Midbrain (tissue), 1 donor: ENCODE results near the gene FADS3.
A peak's percentile ranks its signal among the peaks of the same experiment; 100 is the strongest.

Source experiments
- DNase-seq: peaks from one replicate; lab custom pipeline; 2025; lab: John Stamatoyannopoulos, UW

The FADS3 gene

DNA sequence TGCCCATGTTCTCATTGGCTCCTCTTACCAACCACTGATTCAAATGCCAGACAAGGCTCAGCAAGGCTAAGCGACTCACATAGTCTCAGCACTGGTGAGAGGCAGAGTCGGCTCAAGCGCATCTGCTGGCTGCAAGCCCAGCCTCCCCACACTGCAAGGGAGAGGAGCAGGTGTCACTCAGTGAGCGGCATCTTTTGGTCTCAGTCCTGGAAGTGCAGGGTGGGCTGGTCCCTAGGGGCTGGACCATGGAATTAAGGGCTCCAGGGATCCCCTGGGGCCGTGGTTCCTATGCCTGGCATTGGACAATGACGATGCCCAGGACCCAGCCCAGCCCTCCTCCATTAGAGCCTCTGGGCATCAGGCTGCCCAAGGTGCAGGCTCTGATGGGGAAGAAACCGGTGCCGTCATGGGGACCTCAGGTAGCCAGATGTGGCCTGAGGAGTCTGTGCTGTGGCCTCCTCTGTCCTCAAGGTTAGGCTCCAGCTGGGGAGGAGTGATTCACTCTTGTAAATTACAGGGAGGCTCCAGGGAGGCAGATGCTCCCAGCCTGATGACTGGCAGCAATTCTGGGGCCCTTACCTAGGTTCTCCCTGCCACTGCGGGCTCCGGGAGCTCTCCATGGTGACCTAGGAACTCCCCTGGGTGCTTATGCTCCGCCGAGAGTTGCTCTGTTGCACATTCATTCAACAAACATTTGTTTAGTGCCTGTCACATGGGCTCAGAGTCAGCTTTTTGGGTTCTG, 35.2 kb downstream of the FADS3 start:
- no peak for DNase-seq

DNA sequence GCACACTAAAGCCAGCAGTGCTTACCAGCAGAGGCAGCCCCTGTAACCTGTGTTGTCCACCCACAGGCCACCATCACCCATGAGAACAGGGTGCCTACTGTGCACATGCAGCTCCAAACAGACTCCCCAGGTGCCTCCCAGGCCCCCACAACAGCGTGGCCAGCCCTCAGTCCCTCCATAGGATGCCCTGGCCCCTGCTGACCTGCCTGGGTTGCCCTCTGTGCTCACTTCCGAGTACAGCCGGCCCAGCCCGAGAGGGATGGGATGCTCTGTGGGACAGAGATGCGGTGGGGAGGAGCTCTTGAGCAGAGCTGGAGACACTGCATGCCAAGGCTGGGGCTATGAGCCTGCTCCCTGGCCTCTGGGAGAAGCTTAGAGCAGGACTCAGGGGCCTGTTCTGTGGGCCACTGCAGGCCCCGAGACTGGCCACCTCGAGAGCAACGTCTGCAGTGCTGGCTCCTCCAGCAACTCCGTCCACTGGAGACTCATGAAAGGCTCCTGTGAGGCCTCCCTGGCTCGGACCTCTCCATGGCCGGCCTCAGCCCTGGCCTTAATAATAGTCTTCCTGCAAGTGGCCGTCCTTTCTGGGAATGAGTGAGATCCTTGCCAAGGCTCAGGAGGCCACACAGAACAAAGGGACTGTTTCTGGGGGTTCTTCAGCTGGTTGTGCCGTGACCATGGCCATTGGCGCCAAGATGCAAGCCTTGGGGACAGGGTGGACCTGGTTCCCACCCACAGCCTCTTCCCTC, 36.2 kb downstream of the FADS3 start:
- DNase-seq, result peak; percentile 46

DNA sequence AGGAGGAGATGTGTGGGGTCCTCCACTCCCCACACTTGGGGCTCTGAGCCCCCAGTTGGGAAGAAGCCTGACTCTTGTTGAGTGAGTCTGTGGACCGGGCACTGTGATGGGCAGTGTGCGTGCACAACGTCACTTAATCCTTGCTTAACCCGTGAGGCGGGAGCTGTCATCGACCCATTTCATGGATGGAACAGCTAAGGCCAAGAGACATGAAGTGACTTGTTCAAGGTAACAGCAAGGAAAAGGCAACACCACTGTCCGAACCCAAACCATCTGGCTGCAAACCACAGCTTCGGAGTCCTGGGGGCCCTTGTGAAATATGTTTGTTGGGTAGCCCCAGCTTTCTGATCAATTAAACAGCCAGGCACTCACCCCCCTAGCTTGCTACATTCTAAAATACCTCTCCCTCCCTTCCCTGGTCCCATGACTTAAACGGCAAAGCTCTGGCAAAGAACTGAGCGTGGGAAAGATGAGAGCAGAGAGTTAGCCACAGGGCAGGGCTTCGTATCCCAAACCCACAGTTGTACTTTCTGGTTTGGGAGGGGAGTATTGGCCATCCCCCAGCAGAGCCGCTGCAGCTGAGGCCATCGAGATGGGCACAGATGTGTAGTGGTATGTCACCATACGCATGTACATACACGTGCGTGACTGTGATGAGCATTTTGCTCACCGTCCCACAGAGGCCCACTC, 37.0 kb downstream of the FADS3 start:
- DNase-seq, result no peak

DNA sequence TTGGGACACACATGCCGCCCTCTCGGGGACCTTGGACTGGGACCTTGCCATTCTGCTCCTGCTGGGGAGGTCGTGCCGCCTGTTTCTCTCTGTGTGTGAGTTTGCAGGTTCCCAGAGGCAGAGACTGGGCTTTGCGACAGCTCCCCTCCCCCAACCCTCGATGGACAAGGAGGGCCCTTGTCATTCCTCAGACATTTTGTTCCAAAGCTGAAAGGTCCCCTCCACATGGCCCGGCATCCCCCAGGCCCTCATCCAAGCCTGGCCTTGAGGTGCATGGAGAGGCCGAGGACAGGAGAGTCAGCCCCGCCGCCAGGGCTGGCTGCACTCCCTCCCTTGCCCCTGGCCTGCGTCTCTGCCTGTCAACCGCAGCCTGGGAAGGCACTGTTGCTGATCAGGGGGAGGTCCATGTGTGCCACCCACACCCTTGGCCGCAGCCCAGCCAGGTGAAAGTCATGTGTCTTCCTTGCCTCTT, 37.6 kb downstream of the FADS3 start:
- peak; percentile 63 for DNase-seq

DNA sequence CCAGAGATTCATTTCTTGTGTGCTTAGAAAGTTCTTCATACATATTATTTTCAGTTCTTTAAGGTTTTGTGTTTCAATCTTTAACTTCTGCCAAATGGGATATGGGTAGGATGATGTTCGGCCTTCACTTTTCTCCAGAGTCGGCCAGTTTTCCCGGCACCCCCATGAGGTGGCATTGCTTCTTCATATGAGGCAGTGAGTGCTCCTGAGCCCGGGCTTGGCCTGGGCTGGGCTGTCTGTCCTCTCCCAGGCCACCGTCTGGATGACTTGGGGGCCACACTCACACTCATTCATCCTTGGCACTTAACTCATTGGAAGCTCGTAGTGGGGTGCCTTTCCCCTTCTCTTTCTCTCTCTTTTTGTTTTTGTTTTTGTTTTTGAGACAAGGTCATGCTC, 39.4 kb downstream of the FADS3 start:
- DNase-seq, result no peak

DNA sequence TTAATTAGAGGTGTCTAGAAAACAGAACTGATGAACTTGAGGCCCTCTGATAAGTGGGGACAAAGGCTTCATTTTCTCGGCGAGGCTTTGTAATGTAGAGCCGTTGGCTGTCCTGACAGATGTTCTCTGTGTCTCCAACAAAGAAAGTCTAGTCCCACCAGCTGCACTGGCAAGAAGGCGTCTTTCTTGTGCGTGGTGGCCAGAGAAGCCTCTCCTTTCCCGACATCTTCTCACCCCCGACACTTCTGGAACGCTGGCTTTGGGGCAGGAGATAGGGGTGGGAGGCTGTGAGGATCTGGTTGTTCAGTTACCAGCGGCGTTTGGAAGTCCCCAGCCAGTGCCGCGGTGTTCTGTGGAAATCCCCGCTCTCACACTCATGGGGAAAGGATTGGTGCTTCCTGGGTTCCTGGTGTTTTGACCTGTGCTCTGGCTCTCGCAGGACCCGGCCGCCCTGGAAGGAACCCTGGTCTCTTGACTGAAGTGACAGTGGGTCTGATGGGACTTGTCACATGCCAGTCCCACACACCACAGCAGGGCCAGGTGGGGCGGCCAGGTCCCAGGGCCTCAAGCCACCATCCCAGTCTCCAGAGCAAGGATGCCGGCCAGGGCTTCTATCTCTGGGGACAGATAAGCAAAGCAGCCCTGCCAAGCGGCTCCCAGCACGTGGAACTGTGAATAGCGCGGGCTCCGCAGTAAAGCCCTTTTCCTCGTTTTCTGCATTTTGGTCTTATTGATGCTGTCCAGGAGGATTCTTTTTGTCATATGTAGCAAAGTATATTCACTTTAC, 40.0 kb downstream of the FADS3 start:
- peak; percentile 54 for DNase-seq

DNA sequence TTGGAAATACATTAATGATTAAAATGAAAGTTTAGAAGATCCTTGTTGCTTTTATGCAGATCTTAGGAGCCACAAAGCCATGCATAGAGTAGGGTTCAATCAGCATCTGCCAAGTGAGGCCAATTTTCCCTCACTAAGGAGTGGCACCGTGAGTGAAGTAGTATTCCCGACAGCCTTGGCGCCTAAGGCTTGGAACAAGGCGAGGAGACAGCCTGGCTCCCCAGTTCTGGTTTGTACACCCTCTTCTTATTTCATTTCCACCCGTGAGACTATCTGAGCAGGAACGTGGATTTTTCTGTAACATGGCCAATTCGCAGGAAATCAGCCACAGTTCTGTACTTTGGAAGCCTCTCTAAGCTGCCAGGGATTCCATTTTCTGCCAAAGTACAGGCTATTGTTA, 40.7 kb downstream of the FADS3 start:
- no peak for DNase-seq

DNA sequence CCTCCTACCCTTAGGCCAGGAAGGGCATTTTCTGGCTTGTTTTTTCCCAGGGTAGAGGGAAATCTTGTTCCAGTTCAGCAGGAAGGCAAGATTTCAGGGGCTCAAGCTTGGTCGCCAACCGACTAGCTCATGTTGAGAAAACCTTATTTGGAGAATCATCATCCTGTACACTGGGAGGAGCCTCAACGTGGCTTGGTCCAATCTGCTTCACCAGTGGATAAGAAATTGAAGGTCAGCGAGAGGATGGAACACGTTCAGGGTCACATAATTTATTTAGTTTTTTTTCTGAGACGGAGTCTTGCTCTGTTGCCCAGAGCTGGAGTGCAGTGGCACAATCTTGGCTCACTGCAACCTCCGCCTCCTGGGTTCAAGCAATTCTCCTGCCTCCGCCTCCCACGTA, 42.7 kb downstream of the FADS3 start:
- DNase-seq, result no peak

DNA sequence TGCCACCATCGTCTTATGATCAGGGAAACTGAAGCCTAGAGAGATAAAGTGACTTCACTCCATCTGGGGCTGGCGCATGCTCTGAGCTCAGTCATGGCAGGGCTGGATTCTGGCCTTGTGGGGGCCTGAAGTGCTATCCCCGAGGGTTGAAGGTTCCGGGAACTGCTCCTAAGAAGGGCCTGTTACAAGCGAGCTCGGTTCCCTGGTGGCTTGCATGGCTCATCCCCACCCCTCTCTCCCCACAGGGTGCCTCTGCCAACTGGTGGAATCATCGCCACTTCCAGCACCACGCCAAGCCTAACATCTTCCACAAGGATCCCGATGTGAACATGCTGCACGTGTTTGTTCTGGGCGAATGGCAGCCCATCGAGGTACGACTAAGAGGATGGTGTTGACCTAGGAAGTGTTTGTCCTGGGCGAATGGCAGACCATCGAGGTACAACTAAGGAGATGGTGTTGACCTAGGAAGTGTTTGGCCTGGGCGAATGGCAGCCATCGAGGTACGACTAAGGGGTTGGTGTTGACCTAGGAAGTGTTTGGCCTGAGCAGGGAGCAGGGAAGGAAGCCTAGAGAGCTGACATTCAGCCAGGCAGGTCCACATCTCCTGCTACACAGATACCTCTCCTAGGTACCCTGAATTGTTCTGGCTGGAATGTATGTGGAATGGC, 43.3 kb downstream of the FADS3 start:
- DNase-seq, result no peak

DNA sequence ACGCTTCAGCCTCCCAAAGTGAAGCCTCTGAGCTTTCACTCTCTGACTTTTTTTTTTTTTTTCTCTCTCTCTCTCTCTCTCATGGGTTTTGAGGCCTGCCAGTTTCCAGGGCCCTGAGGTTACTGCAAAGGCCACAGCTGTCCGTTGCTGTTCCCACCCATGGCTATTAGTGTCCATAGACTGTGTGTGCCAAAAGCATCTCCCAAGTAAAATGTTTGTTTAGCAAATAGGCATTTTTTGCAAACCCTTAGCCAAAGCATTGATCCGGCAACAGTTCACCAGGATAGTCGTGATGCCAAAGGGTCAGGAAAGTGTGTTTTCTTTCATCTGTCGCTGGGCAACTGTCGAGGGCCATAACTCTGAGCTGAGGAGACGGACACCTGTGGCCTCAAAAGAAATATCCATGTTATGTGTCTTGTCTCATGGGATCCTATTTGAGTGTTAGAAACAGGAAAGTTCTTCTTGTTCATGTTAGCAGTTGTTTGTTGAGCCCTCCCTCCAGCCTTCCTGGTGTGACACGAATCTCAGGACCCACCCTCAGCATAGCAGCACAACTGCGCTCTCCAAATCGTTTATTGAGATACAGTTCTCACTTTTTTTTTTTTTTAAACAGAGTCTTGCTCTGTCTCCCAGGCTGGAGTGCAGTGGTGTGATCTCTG, 44.9 kb downstream of the FADS3 start:
- no peak for DNase-seq

DNA sequence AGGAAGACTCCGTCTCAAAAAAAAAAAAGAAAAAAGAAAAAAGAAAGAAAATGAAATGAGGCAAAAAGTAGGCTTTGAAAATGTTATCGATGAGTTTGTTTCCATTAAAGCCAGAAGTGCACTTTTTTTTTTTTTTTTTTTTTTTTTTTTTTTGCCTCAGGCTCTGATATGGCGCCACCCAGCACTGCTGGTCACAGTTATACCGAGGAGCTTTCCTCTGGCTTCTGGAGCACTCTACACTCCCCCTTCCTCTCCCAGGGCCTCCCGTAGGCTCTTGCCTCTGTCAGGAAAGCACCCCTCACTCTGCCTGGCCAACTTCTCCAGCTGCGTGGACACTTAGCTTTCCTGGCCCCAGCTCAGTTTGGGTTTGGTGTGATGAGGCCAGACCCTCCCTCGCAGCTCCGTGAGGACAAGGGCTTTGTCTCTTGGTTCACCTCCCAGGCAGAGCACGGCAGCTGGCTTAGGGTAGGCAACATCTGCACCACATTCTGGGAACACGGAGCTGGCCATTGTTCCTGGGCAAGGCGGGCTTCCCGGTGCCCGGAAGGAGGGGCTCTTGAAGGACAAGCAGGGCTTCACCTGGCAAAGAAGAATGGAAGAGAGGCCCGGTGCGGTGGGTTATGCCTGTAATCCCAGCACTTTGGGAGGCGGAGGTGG, 46.3 kb downstream of the FADS3 start:
- no peak for DNase-seq

DNA sequence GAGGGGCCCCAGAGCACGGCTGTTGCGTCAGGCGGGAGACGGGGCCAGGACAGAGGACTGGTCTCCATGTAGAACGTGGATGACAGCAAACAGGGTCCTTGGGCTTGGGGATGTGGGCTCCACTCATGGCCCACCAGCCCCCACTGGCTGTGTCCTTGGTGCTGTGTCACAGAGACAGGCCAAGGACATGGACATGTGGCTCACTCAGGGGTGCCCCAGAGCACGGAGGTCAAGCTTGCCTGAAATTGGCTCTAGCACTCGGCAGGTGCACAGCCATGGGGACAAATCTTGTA, 48.9 kb downstream of the FADS3 start:
- DNase-seq, result no peak

DNA sequence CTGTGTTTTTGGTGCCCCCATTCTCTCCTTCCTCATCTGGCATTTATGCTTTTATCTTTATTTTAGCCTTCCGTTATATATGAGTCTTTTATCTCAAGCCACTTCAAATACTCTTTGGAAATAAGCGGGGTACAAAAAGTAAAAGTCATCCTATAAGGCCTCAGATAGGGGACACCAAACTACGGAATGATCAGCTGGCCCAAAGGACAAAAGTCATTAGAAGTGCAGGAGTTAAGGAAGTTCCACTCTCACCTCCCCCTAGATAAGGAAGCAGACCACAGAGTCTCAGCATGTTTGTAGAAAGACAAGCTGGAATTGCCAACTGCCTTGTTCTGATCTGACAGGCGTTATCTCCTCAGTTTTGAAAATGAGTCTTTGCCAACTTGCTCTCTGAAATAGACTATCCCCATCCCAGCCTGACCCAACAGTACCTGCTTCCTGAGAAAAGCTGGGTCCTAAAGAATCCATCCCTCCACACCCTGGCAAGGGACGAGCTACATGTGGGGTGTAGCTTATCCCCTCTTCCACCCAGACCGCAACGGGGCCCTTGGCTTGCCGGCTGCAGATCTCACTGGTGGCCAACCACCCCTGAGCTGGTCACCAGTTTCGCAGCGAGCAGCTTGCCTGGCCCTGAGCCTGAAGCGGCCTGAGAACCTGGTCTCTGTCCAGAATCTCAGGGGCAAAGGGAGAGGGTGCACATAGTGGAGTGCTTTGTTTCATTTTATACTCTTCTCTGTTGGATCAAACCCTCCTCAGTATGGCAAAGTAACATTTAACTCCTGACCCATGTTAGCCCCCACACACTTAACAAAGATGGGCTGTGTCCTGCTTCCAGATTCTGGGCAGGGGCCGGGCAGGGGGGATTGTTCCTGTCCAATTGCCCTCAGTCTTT, 49.5 kb downstream of the FADS3 start:
- DNase-seq, result peak; percentile 60

DNA sequence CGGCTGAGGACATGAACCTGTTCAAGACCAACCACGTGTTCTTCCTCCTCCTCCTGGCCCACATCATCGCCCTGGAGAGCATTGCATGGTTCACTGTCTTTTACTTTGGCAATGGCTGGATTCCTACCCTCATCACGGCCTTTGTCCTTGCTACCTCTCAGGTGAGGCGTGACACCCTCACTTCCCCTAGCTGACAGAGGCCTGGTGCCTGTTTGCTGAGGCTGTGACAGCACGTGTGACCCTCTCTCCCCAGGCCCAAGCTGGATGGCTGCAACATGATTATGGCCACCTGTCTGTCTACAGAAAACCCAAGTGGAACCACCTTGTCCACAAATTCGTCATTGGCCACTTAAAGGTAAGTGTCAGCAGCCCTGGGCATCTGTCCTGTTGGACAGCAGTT, 51.0 kb downstream of the FADS3 start:
- no peak for DNase-seq

DNA sequence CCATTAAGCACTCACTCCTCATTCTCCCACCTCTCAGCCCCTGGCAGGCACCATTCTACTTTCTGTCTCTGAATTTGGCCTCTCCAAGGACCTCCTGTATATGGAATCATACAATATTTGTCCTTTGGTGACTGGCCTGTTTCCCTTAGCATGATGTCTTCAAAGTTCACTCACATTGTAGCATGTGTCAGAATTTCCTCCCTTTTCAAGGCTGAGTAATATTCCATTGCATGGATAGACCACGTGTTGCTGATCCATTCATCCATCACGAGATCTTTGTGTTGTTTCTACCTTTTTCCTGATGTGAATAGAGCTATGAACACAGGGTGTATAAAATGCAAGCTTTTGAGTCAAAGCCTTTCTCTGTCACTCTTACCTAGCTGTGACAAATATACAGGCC, 51.6 kb downstream of the FADS3 start:
- no peak for DNase-seq

DNA sequence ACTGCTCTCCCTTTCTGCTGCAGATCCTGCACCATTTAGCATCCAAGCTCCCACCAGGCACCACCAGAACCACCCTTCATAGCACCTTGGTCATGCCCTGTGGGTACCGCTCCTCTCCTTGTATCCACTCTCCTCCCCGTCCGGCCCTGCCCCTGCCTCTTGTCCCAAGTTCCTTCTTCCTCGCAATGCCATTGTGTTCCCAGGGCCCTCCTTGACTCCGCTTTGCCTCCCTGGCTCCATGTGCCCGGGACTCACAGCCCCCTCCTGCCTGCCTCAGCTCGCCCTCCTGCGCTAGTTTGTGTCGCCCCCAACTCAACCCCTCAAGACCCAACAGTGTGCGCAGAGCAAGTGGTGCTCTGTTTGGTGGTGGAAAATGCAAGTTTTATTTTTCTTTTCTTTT, 52.4 kb downstream of the FADS3 start:
- DNase-seq, result no peak

DNA sequence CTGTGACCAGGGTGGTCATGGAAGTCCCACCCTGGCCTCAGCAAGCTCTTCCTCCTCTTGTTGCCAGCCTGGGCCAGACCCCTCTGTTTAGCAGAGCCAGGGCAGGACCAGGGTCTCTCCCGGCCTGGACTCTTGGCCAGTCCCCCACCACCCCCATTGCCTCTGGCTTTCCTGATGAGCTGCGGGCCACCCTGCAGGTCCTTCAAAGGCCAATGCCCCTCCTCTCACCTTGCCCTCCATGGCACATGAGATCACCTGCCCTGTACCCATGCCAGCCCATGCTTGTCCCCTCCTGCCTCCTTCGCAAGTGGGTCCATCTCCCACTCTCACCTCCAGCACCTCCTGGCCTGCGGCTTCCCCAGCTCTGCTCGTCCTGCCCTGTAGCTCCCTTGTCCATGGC, 52.8 kb downstream of the FADS3 start:
- DNase-seq, result no peak

DNA sequence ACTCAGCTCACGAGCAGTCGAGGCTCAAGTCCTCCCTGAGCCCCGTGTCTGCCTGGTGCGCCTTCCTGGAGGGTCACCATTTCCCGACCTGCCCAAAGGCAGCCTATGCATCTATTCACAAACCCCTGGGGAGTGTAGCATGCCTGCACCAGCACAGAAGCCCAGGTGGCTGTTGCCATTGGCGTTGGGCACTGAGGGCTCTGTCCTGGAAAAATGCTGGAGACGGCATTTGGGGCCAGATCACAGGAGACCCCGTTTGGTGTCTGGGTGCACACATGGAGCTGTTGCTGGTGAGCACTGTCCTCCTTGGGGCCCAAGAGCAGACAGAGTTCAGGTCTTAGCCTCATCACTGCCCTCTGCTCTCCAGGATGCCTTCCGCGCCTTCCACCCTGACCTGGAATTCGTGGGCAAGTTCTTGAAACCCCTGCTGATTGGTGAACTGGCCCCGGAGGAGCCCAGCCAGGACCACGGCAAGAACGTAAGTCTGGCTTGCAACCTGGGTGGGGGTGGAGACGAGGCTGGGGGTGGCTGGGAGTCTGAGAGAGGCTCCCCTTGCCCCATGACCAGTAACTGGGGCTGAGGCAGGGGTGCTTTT, 53.8 kb downstream of the FADS3 start:
- DNase-seq, result no peak

DNA sequence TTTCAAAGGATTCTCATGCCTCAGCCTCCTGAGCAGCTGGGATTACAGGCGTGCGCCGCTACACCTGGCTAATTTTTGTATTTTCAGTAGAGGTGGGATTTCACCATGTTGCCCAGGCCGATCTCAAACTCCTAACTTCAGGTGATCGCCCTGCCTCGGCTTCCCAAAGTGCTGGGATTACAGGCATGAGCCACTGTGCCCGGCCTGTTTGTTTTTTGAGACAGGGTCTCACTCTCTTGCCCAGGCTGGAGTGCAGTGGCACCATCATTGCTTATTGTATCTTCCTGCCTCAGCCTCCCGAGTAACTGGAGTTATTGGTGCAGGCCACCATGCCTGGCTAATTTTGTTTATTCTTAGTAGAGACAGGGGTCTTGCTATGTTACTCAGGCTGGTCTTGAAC, 55.2 kb downstream of the FADS3 start:
- DNase-seq, result no peak
